GM12874 (cell line): ENCODE measurements around the gene FLACC1.

Experiments
- TF ChIP-seq, protein P1 (sequence below): IDR thresholded peaks from 2 replicates; pipeline ENCODE4 v1.5.1; 2011; ENCODE audit warnings: low read depth, mild to moderate bottlenecking, control low read depth, low read length, moderate library complexity; ENCODE audit not compliant: insufficient read depth

The FLACC1 gene

GRCh38 chr2:201357221-201357620 is at the start of gene FLACC1:
TSS of gene FLACC1 (minus strand) at chr2:201357345. CDS start at chr2:201351404, 5,941 bp downstream.
- TF ChIP-seq, protein P1, sequence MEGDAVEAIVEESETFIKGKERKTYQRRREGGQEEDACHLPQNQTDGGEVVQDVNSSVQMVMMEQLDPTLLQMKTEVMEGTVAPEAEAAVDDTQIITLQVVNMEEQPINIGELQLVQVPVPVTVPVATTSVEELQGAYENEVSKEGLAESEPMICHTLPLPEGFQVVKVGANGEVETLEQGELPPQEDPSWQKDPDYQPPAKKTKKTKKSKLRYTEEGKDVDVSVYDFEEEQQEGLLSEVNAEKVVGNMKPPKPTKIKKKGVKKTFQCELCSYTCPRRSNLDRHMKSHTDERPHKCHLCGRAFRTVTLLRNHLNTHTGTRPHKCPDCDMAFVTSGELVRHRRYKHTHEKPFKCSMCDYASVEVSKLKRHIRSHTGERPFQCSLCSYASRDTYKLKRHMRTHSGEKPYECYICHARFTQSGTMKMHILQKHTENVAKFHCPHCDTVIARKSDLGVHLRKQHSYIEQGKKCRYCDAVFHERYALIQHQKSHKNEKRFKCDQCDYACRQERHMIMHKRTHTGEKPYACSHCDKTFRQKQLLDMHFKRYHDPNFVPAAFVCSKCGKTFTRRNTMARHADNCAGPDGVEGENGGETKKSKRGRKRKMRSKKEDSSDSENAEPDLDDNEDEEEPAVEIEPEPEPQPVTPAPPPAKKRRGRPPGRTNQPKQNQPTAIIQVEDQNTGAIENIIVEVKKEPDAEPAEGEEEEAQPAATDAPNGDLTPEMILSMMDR: no peak

GRCh38 chr2:201406077-201406662 is 49.0 kb upstream of the FLACC1 start:
- TF ChIP-seq, protein P1: no peak

DNA sequence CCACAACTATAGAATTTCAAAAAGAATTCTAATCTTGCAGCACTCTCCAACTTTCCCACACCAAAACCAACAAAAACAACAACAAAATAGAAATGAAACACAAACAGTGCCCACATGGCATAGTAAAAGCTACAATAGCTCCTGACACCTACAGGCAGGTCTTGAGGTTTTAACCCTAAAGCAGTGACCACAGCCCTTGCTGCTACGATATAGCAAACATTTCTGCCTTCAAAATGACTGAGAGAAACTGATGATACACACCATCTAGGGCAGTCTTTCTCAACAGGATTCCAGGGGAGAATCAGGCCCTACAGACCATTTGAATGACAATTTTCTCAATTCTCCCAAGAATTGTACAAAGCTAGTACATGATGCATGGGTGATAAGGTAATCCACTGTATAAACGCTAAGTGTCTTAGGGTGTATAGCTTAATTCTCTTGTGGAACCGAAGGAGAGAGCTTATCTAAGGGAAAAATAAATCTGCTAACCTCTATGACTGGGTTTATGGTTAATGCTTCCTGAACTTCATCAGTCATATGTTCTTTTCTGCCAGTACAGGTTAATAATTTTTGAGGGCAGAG is 47.6 kb upstream of the FLACC1 start:
- TF ChIP-seq, protein P1: no peak

DNA sequence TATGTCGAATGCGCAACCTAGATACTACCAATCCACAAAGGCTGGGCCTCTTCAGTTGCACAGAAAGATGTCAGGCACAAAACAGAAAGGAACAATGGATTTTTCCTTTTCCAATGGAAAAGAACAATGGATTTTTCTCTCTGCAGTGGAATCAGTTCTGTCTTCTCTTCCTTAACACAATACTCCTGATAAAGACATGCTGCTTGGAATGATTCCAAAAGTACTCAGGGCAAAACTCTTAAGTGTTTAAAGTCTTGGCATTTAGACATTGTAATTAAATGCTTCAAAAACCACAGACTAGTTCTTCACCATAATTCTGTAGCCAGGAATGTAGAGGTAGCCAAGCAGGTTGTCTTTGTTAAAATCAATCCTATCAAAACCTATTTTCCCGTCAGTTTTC is 46.7 kb upstream of the FLACC1 start:
- TF ChIP-seq, protein P1: no peak

GRCh38 chr2:201402651-201403562 is 45.8 kb upstream of the FLACC1 start:
- TF ChIP-seq, protein P1: no peak

GRCh38 chr2:201401815-201402214 is 44.7 kb upstream of the FLACC1 start:
- TF ChIP-seq, protein P1: no peak

GRCh38 chr2:201396595-201396994 is 39.5 kb upstream of the FLACC1 start:
- TF ChIP-seq, protein P1: no peak
